Prostate gland (tissue), 2 donors: Measurements from ENCODE around the gene CNP.

ENCODE experiments used
- CTCF ChIP-seq, 4 experiments: fragments of 200-600 bp in 2 of 4; fragments of 450-650 bp in 2 of 4; sonication (generic) in 2 of 4; IDR thresholded peaks; 1 replicate in 3 of 4; 2 replicates in 1 of 4; pipeline ENCODE4 v1.5.1; 2016 to 2019; ENCODE audit warnings: antibody characterized with exemption in 4 of 4, mild to moderate bottlenecking in 2 of 4, moderate library complexity in 2 of 4
- POLR2A ChIP-seq: fragments of 450-650 bp; IDR thresholded peaks from one replicate; pipeline ENCODE4 v1.6.1; 2016; ENCODE audit warnings: antibody characterized with exemption, mild to moderate bottlenecking
- POLR2AphosphoS5 ChIP-seq: sonication (generic); formaldehyde crosslinking; IDR thresholded peaks from one replicate; pipeline ENCODE4 v1.6.1; 2017; ENCODE audit warnings: antibody characterized with exemption

GRCh38 chr17:41971721-41972523 is 5.3 kb downstream of the CNP start:
- TF ChIP-seq CTCF (IDR thresholded peaks at IDR 0.05) = no peak
- TF ChIP-seq POLR2AphosphoS5 = no peak
- no peak for TF ChIP-seq POLR2A
